Activated CD4-positive, alpha-beta T cell treated with anti-CD3 and anti-CD28 coated beads, Interleukin-2, Interleukin-6, amounts not matched to agents 100 ng/mL and 50 ng/mL, durations not matched to agents 16 hours and 8 hours (primary cell): ENCODE data around the gene GABBR2.

Experiments
- DNase-seq: peaks from one replicate; pipeline ENCODE4 v3.0.0-alpha.2; 2020

Gene GABBR2

GRCh38 chr9:98363644-98364043, 345.1 kb downstream of the GABBR2 start:
- DNase-seq: no peak

GRCh38 chr9:98362624-98363252, 346.0 kb downstream of the GABBR2 start:
- DNase-seq: no peak

- DNase-seq: no peak
Measured at GRCh38 chr9:98361645-98362044, 347.1 kb downstream of the GABBR2 start.

GRCh38 chr9:98360176-98360708, 348.5 kb downstream of the GABBR2 start:
- no peak for DNase-seq

DNA sequence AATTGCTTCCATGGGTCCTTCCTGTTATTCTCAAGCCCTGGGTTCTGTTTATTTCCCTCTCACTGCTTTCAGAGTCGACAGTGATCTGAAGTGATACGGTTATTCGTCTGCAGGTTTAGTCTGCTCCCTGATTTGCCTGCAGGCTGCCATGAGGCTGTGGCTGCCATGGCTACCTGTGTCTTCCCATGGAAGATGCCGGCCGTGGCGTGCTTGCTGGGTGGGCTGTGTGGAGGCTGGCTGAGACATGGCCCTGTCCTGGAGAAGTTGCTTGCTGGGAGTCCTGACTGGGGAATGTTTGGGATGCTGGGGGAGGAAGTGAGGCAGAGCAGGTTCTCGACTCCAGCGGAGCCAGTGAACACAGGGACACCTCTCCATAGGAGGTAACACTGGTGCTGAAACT, 349.2 kb downstream of the GABBR2 start:
- DNase-seq: no peak

DNA sequence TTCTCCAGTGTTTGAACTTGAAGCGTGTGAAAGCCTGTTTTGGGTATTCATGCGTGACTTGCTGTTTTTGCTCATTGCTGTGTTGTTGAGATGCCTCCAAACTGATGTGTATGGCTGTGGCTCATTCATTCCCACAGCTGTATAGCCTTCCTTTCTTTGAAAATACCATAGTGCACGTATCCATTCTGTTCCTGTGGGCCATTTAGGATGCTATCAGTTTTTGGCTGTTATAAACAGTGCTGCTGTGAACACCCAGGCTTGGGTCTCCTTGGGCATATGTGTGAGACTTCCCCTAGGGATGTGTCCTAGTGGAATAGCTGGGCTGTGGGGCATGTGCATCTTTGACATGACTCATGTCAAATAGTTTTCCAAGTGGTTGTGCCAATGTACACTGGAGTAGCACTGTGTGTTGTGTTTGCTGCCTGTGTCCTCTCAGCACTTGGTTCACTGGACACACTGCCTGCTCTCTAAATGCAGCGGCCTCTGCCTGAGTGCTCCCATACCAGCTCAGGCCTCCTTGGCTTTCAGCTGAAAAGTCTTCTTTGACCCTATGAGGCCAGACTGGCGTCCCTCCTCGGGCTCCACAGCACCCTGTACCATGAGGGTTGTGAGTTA, 350.7 kb downstream of the GABBR2 start:
- DNase-seq: no peak

- no peak for DNase-seq
Measured at GRCh38 chr9:98356953-98357690, 351.6 kb downstream of the GABBR2 start.

- no peak for DNase-seq
Measured at GRCh38 chr9:98356326-98356725, 352.4 kb downstream of the GABBR2 start.

DNA sequence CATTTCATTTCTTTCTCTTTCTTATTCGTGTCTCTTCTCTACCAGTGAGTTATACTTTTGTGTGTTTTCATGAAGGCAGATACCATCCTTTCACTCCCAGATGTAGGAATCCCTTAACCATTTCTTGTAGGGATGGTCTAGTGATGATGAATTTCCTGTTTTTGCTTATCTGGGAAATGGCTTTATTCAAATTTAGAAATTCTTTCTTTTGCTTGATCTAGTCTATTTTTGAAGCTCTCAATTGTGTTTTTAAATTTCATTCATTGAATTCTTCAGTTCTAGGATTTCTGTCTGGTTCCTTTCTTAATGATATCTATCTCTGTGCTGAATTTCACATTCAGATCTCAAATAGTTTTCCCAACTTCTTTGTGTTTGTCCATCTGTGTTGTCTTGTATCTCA, 357.4 kb downstream of the GABBR2 start:
- DNase-seq: no peak

- no peak for DNase-seq
Measured at GRCh38 chr9:98347642-98348041, 361.1 kb downstream of the GABBR2 start.

- DNase-seq: no peak
Measured at GRCh38 chr9:98345011-98345410, 363.7 kb downstream of the GABBR2 start.

DNA sequence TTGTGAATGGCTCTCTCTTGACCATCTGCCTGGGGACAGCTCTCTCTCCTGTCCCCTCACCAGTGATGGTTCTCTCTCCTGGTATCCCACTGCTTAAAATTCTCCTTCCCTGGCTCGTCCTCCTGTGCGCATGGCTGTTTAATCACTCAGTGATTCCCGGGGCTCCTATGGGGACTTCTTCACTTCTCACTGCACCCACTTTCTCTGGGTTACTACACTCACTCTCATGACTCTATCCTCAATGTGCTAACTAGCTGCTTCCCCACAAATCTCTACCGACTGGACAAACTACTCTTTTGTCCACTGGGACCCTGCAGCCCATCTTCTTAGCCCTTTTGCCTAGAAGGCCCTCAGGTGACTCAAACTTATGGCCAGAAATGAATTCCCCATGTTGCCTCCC, 364.2 kb downstream of the GABBR2 start:
- no peak for DNase-seq

- DNase-seq: no peak
Measured at GRCh38 chr9:98342820-98343210, 365.9 kb downstream of the GABBR2 start.

- DNase-seq: no peak
Measured at GRCh38 chr9:98342098-98342819, 366.5 kb downstream of the GABBR2 start.

GRCh38 chr9:98341157-98342097, 367.3 kb downstream of the GABBR2 start:
- DNase-seq: no peak

DNA sequence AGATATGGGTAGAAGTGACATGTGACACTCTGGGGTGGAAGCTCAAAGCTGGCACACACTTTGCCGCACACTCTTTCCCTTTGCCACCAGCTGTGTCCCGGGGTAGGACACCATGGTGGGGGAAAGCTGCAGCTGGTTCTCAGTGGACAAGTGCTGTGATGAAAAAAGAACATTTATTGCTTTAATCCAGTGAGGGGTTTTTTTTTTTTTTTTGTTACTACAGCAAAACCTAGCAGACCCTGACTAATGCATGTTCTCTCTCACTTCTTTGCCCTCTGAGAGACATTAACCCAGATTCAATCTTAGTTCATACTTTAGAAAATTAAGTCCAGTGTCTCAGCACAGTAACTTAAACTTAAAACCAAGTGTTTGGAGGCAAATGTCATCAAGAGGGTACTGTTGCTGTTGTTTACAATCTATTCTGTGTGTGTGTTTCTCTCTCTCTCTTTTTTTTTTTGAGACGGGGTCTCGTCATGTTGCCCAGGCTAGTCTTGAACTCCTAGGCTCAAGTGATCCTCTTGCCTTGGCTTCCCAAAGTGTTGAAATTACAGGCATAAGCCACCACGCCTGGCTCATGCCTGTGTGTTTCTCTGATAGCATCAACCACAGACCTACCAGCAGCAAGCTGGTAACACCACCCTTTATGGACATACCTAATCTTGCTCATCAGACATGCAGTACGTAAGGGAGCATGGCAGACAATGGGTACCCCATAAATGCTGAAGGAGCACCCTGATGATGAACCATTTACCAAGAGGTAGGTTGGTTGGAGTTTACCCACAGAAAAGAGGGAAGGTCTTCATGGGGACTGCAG, 368.5 kb downstream of the GABBR2 start:
- no peak for DNase-seq

GRCh38 chr9:98335661-98336060, 373.1 kb downstream of the GABBR2 start:
- DNase-seq: no peak

- no peak for DNase-seq
Measured at GRCh38 chr9:98334796-98335195, 373.9 kb downstream of the GABBR2 start.

DNA sequence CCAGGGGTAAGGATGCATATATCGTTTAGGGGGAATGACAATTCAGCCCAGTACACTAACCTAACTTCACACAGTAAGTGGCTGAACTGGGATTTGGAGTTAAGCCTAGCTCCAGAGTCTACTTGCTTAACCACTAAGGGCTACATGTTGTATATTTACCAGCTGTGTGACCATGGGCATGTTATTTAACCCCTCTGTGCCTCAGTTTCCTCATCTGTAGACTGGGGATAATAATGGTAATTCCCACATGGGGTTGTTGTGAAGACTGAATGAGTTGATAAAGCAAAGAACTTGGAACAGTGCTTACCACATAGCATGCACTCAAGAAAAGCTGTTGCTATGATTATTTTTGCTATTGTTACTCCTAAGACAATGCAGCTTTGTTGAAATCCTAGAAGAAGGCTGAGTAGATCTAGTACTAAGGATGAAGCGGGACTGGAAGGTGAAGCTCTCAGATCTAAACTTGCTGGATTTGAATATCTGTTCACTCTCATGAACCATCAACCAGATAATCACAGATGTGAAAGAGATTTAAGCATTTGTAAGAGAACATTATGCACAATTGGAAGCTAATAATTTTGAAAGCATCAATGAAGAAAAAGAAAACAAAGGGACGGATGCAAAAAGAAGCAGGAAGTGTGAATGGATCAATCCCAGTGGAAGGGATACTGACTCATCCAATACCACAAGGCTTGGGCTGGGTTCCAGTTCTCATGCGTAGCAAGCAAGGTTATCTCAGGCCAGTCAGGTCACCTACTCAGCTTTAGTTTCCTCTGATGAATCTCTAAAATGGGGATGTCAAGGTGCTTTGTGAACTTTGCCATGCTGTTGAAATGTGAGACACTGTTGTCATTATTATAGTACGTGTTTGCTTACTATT, 374.8 kb downstream of the GABBR2 start:
- no peak for DNase-seq

DNA sequence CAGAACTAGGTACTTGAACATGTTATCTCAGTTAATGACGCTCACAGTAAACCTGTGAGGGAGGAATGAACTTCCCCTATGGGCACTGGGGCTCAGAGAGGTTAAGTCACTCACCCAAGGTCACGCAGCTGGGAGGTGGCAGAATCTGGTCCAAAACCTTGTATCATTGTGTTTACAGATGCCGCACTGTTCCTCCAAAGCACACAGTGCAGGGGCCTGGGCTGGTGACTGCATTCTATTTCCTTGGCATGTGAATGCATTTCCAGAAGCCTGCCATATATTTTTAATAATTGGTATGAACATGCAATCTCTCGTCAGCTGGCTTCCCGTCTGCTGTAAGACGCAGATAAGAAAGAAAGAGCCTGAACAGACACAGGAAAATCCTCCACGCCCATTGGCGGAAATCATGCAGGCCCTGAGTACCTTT, 376.3 kb downstream of the GABBR2 start:
- no peak for DNase-seq
